ENCODE results near the gene SLC16A3. TPM values are rescaled to one million over a fixed set of nuclear protein-coding genes. Genes with fewer than 3 reads are reported as not detected.

SLC16A3 gene
- total and polyA plus RNA-seq, 2 of the 8 experiments (the other 6 are each of a cell fraction or from before 2014, with no cell fraction given): 3.8 to 8.7 TPM

DNA sequence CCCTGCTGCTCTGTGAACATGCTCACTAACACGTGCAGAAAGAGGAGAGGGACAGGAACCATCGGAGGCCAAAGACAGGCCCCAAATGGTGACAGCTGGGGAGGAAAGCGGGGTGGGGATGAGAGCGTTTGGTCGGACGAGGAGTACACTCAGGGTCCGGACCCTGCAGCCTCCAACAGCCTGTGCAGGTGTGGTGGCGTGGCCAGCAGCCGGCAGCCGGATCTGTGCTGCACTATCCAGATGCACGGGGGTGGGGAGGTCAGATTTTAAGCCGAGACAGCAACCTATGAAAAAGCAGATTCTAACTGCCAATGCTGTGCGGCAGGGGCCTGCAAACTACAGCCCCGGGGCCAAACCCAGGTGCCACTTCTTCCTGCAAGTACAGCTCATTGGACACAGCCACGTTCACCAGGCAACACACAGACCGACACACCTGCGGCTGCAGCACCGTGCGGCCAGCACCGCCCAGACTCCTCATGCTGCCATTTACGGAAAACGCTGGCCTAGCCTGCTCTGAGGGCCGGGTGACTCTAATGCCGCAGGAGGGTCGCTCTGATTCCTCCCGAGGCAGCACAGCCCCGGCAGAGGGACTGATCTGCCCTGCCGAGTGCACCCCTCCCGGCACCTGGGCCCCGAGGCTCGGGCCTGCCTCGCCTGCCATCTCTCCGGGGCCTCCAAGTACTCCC lies 21.2 kb downstream of the SLC16A3 start (continued):
- TF ChIP-seq, protein P1, sequence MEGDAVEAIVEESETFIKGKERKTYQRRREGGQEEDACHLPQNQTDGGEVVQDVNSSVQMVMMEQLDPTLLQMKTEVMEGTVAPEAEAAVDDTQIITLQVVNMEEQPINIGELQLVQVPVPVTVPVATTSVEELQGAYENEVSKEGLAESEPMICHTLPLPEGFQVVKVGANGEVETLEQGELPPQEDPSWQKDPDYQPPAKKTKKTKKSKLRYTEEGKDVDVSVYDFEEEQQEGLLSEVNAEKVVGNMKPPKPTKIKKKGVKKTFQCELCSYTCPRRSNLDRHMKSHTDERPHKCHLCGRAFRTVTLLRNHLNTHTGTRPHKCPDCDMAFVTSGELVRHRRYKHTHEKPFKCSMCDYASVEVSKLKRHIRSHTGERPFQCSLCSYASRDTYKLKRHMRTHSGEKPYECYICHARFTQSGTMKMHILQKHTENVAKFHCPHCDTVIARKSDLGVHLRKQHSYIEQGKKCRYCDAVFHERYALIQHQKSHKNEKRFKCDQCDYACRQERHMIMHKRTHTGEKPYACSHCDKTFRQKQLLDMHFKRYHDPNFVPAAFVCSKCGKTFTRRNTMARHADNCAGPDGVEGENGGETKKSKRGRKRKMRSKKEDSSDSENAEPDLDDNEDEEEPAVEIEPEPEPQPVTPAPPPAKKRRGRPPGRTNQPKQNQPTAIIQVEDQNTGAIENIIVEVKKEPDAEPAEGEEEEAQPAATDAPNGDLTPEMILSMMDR (IDR thresholded peaks at IDR 0.05; ENCODE audit: control extremely low read depth in 1 of 3, insufficient read depth in 1 of 3, low read depth in 1 of 3, low read length in 3 of 3): no peak
- no peak for TF ChIP-seq JUND (IDR thresholded peaks at IDR 0.05; ENCODE audit: low read length)
- no peak for TF ChIP-seq RFX5 (IDR thresholded peaks at IDR 0.05; ENCODE audit: borderline replicate concordance, low read depth, low read length)
- TF ChIP-seq ASH2L (IDR thresholded peaks at IDR 0.05; ENCODE audit: low read length): no peak
- no peak for TF ChIP-seq POLR2AphosphoS5 (IDR thresholded peaks at IDR 0.05; ENCODE audit: low read depth, low read length)

All from H1 (cell line).